Stimulated activated CD8-positive, alpha-beta memory T cell treated with anti-CD3 and anti-CD28 coated beads, Interleukin-12 subunit alpha, Interleukin-12 subunit beta, amount 100 ng/mL, for 1 hour (primary cell): ENCODE measurements around the gene CCR7.

ENCODE experiments used
- DNase-seq: peaks from one replicate; pipeline ENCODE4 v3.0.0-alpha.2; 2020; ENCODE audit warnings: low read depth

Gene CCR7

DNA sequence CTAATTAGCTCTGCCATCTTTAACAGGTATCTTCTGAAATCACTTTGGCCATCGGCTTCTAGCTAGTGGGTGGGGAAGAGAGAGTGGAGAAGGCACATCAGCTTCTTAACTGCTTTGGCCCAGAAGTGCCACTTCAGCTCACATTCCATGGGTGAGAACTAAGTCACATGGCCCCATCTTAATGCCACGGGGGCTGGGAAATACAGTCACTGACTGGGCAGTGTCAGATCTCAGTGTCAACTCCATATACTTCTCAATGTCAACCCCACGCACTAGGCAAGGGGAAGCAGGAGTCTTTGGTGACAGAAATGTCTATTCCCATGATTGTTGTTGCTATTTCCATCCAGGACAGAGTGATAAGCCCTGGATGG is 29.4 kb downstream of the CCR7 start:
- no peak for DNase-seq

DNA sequence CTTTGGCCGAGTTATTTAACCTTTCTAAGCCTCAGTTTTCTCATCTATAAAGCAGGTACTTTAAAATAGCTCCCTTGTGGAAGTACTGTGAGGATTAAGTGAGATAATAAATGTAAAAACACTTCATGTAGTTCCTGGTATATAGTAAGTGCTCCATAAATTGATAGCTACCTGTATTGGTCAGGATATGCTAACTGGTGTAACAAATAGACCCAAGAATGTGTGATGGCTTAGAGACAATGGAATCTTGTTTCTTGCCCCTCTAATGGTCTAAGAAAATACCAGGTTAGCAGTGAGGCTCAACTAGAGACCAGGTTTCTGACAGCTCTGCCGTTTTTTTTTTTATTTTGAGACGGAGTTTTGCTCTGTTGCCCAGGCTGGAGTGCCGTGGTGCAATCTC is 29.8 kb downstream of the CCR7 start:
- no peak for DNase-seq

DNA sequence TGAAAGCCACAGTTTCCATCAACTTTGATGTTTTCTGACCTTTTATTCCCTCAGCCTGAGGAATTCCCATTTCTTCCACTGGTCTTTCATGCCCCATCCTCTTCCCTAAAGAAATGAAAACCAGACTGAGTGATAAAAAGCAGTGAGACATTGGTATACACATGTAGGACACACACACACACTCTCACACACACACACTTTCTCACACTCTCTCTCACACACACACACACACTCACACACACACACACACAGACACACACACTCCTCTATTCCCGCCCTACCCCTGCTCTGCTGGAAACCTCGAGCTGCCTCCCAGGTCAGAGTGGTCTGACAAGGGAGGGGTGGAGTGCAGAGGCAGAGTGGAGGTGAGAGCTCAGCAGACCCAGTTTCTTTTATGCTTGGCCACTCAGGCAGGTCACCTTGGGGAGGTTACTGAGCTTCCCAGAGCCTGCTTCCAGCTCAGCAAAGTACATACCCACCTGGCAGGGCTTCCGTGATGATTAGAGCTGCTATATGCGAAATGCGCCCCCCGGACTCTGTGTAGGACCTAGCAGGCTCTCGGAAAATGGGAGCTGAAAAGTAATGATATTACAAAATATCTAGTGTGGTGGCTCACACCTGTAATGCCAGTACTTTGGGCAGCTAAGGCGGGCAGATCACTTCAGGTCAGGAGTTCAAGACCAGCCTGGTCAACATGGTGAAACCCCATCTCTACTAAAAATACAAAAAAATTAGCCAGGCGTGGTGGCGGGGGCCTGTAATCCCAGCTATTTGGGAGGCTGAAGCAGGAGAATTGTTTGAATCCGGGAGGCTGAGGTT is 30.7 kb downstream of the CCR7 start:
- no peak for DNase-seq

DNA sequence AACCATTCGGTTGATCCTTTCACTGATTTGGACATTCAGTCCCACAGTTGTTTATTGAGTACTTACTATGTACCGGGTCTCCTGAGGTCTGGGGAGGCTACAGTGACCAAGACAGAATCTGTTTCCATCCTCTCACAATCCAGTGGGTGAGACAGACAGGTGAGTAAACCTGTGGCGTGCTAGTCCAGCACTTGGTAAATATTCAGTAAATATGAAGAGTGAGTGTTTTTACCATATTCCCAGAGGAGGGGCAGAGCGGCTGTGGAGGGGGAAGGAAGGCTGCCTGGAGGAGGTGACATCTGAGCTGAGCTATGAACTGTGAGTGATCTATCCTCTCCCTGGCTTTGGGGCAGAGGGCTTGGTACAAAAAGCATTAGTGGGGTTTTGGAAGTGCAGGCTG is 31.4 kb downstream of the CCR7 start:
- DNase-seq, result no peak

DNA sequence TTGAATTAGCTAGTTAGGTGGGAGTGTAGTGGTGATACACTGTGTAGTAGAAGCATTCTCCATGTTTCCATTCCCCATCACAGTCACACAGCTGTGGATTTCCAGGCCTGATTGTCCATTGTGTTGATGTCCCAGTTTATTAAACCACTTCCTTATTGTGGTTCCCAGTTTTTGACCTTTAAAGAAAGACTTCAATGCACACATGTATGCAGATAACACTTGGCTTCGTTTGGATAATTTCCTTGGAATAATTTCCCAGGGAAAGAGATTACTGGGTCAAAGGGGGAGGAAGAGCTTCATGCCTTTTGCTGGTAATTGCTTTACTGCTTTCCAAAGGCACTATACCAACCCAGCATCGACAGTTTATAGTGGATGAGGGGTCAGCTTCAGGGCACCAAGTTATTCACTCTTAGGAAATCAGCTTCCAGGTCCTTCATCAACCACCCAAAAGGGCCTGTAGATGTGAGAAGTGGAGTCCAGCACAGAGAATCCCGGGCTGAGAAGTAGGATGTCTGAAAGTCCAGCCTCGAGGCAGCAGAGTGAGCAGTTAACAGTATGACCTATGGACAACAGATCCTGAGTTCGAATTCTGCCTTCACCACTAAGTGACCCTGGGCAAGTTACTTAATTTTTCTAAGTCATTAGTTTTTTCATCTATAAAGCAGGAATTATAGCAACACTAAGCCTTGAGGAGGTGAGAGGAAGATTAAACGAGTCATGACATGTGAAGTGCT is 32.6 kb downstream of the CCR7 start:
- no peak for DNase-seq

DNA sequence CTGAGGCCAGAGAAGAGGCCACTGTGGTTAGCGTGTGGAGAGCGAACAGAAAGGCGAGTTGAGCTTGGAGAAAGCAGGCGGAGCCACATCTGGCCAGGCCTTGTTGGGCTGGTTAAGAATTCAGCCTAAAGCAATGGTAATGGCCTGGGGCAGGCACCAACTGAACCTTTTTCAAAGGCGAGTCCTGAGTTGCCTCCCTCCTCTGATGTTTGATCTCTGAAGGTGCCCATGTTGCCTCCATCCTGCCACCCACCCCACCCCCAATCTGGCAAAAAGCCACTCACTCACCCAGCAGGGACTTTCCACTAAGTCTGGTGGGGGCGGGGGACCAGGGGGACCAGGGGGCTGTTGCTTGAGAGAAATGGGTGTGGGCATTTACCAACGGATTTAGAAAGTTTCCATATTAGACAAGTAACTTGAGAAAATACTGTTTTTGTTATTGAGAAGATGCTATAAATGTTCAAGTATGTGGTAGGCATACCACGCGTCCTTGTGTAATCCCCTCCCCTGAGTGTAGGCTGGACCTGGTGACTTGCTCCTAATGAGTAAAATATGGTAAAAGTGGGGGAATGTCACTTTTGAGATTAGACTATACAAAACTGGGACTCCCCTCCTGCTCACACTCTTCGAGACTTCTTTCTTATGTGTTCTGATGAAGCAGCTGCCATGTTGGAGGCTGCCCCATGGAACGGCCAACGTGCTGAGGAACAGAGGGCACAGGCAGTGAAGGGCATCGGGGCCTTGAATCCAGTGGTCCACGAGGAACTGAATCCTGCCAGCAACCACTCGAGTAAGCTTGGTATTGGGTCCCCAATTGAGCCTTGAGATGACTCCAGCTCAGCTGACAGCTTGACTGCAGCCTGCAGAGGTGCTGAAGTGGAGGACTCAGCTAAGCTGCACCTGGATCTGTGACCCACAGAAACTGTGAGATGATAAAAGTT is 34.0 kb downstream of the CCR7 start:
- DNase-seq, result no peak

DNA sequence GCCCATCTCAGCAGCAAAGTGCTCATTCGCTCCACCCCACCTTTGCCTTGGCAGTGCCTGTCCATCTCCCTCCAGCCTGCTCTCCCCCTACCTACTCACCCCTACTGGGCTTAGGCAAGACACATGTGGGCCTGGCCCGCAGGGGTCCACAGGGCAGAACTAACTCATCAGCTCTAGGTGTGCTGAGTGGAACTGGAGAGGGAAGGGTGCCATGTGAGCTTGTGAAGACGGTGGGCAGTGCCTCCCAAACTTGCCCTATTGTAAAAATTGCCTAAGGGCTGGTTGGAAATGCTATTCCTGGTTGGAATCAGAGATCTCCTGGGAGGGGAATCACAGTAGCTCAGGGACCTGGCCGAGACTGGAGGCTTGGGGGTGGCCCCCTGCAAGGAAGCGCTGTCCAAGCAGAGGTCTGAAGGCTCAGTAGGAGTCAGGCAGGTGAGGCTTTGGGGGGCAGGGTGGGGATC is 34.7 kb downstream of the CCR7 start:
- no peak for DNase-seq

DNA sequence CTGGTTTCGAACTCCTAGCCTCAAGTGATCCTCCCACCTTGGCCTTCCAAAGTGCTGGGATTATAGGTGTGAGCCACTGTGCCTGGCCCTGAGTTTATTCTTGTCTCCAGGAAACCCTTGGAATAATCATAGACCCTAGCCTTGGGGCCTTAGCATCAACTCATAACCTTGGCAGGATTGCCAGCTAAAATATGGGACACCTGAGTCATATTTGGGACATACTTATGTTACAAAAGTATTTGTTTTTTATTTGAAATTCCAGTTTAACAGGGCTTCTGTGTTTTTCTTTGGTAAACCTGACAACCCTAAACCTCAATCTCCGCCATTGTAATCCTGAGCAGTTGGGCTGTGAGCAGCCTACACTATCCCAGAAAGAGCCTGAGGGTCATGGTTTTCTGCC is 35.3 kb downstream of the CCR7 start:
- DNase-seq, result no peak

DNA sequence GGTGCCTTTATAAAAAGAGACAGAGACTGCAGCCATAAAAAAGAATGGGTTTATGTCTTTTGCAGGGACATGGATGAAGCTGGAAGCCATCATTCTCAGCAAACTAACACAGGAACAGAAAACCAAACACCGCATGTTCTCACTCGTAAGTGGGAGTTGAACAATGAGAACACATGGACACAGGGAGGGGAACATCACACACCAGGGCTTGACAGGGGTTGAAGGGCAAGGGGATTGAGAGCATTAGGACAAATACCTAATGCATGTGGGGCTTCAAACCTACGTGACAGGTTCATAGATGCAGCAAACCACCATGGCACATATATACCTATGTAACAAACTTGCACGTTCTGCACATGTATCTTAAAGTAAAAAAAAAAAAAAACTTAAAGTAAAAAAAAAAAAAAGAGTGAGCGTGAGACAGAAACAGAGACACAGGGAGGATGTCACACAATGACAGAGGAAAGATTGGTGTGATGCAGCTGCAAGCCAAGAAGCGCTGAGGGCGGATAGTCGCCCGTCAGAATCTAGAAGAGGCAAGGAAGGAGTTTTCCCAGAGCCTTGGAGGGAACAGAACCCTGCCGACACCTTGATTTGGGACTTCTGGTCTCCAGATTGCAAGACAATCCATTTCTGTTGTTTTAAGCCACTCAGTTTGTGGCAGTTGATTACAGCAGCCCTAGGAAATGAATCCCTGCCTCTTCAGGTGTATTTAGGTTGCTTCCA is 36.4 kb downstream of the CCR7 start:
- DNase-seq, result no peak

DNA sequence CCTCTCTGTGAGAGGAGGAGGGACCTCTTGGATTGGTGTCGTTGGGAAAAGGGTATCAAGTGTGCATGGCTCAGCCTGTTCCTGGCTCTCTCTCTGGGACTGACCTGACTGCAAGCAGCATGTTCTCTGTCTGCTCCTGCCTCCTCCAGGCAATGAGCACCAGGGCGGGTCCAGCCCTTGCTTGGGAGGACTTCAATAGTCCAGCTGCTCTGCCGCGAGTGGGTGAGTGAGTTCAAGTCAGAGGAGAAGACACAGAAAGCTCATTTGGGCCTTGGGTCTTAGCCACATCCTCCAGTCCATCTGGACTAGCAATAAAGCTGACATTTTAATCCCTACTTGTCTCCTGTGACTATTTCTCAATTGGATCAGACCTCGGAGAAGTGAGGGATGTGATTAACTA is 38.6 kb downstream of the CCR7 start:
- DNase-seq, result no peak

DNA sequence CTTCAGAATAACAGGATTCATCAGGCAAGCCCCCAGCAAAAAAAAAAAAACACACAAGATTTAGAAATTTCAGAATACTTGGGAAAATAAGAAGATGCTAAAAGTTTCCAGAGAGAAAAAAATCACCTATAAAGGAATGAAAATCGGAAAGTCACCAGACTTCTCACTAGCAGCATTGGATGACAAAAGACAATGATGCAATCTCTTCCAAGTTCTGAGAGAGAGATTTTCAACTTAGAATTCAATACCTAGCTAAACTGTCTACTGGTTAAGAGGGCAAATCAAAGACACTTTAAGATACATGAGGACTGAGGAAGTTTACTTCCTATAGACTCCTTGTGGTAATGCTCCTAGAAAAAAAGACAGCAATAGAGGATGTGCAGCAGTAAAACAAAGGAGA is 40.0 kb downstream of the CCR7 start:
- DNase-seq, result no peak

DNA sequence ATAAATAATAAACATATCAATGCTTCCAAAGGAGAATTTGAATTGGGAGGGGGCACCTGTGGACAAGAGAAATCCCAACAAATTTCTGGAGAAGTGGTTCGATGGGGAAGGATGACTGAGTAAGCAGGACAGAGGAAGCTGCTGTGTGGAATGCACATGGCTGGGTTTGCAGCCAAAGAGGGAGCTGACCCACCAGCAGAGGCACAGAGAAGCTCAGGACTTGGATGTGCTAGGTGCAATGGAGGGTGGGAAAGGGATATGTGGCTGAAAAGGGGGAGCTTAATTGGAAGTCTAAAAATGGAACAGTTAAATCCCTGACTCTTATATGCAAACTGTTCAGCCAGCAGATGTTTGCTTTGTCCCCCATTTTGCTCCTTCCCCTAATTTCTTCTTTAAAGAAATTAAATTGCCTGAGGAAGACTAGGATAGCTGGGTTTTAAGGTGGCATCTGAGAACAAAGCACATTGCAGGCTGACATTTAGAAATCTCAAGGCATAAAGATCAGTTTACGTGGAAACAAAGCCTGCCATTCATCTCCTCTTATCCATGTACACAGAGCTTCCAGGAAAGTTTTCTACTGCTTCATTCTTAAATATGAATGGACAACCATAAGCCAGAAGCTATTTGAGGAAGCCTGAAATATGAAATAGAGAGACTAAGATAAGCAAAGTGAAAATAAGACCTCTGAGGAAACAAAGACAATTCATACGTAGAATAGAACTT is 40.9 kb downstream of the CCR7 start:
- DNase-seq, result no peak

DNA sequence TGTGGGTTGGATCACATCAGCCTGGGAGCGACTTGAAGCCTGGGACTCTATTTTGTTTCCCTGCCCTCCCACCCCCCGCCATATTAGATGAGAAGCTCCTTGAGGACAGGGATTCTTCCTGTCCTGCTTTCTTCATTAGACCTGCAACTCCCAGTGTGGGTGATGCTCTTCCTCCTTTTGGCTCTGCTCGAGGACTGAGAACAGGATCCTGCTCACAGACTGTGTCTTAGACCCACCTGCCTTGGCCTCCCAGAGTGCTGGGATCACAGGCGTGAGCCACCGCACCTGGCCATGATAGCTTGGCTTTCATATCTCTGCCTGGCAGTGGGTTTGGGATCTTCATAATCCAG is 42.3 kb downstream of the CCR7 start:
- no peak for DNase-seq

DNA sequence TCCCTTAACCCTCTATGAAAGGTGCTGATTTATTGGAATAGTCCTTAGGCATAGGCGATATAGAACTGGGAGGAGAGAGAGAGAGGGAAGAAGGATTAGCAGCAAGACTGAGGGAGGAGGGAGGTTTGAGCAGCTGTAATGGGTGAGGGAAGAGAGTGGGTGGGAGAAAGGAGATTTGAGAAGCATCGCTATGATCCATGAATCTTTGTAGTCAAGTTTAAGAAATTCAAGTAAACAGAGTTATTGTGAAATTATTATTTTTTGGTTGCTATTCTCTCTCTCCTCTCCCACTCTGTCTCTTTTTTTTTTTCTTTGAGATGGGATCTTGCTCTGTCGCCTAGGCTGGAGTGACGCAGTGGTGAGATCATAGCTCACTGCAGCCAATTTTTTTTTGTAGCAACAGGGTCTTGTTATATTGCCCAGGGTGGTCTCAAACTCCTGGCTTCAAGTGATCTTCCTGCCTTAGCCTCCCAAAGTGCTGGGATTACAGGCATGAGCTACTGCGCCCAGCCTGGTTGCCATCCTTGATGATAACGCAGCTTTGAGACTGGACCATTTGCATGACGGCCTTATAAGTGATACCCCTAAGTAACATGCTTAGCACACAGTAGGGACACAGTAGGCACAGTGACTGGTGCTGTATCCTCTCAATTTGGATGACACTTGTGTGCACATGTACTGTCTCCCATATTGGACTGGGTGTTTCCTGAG is 42.9 kb downstream of the CCR7 start:
- no peak for DNase-seq

DNA sequence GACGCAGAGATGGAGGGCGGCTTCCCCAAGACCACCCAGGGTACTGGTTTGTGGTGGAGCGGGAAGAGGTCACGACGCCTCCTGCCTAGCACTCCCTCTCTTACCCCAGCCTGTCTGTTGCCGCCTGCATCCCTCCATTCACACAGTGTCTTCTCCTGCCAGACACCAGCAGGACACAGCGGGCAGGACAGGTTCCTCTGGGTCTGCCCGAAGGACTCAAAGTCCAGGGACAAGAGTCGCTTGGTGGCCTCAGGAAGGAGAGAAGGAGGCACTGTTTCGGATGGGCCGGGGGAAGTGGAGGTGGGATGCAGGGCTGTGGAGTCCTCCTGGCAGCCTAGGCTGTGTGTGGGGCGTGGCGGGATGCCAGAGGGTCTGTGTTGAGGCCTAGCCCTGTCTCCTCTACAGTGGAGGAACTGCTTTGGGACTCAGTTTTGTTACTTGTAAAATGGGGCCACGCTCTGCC is 44.2 kb downstream of the CCR7 start:
- no peak for DNase-seq

DNA sequence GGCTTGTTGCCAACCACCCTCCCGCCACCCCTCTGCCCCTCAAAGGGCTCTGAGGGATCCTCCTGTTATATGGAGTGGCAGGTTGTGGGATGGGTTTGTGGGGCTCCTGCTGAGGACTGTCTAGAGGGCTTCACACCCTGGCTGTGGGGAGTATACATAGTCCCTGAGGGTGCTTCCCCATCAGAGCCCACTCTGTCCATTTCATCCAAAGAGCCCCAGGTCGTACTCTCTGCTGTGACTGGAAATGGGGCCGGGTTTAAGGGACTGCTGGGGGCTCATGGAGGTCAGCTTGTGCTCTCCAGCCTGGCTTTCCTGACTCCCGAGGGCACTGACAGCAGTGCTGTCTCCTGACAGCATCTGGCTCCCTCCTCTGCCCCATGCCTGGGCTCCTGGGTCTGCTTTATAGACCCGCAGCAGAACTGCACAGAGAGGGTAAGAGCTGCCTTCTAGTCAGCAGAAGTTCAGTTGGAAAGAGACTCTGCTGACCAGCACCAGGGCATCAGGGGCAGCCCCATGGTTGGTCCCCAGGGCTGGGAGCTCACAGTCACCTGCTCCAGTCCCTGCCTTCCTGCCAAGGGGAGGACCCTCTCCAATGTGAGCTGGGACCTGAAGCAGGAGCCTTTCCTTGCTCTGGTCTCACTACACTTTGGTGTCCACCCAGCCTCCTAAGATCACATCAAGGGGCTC is 46.0 kb downstream of the CCR7 start:
- no peak for DNase-seq

DNA sequence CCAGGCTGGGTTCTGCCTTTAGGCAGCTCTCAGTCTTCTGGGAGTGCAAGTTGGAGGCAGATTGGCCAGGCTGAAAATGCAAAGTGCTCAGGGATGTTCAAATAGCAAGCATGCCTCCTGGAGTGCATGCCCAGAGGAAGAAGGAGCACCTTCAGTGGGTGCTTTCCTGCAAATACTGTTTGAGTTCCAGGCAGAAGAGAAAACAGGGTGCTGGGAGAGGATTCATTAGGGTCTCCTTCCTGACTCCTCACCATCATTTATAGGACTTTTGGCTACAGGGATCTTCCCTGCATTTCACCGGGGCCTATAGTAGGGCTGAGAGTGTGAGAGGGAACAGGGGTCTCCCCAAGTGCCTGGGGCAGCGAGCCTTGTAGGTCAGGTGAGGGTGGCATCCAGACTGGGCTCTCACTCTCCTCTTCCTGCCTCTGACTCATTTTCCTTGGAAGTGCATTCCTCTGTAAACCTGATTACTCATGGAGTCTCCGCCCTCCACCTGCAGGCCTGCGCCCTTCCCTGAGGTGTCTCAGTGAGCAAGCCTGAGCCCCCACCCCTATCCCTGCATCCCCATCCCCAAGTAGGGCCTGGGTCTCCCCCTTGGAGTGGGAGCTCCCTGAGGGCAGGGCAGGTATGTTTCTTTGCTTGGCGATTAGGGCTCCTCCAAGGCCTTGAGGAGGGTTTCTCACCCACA is 46.7 kb downstream of the CCR7 start:
- DNase-seq, result no peak

DNA sequence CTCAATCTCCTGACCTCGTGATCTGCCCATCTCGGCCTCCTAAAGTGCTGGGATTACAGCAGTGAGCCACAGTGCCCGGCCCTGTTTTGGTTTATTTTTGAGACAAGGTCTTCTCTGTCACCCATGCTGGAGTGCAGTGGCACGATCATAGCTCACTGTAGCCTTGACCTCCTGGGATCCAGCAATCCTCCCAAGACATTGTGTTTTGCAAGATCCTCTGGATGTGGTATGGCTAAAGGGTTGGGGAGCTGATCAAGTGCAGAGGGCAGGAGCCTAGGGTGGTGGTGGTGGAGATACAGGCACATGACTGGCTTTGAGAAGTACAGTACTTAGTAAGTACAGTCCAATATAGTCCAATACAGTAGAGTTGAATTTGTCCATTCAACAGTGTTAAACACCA is 47.3 kb downstream of the CCR7 start:
- DNase-seq, result no peak

DNA sequence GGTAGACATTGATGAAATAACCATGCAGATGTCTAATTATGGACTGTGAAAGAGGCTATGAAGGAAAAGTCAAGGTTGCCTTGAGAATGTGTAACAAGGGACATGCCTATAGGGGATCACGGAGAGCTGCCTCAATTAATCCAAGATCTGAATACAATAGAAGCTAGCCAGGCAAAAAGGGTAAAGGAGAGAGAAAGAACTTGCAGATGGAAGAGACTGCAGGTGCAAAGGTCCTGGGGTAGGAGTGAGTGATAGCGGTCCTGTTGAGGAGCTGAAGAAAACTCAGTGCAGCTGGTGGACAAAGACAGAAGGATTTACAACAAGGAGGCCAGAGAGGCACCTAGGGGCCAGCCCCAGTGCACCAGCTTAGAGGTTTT is 48.0 kb downstream of the CCR7 start:
- no peak for DNase-seq
